Measurements from ENCODE around the gene MOV10L1. TPM values are rescaled to one million over a fixed set of nuclear protein-coding genes. Genes with fewer than 3 reads are reported as not detected.

The MOV10L1 gene
- total RNA-seq, 1 donor from 2014 or later, result 11.7 TPM

- DNase-seq (ENCODE audit: extremely low read depth, low read depth, low spot score), result no peak
Measured at GRCh38 chr22:50173311-50173982, 83.6 kb downstream of the MOV10L1 start.

GRCh38 chr22:50173983-50174355 lies 84.2 kb downstream of the MOV10L1 start:
- no peak for DNase-seq (ENCODE audit: extremely low read depth, low read depth, low spot score)

- DNase-seq (ENCODE audit: extremely low read depth, low read depth, low spot score), result no peak
Measured at GRCh38 chr22:50174382-50175190, 84.8 kb downstream of the MOV10L1 start.

GRCh38 chr22:50175191-50175461 lies 85.3 kb downstream of the MOV10L1 start:
- no peak for DNase-seq (ENCODE audit: extremely low read depth, low read depth, low spot score)

- DNase-seq (ENCODE audit: extremely low read depth, low read depth, low spot score), result no peak
Measured at GRCh38 chr22:50175921-50176849, 86.4 kb downstream of the MOV10L1 start.

GRCh38 chr22:50176850-50177536 lies 87.2 kb downstream of the MOV10L1 start:
- no peak for DNase-seq (ENCODE audit: extremely low read depth, low read depth, low spot score)

- DNase-seq (ENCODE audit: extremely low read depth, low read depth, low spot score), result no peak
Measured at GRCh38 chr22:50177537-50178470, 88.0 kb downstream of the MOV10L1 start.

GRCh38 chr22:50178471-50178864 lies 88.7 kb downstream of the MOV10L1 start:
- no peak for DNase-seq (ENCODE audit: extremely low read depth, low read depth, low spot score)

- DNase-seq (ENCODE audit: extremely low read depth, low read depth, low spot score), result no peak
Measured at GRCh38 chr22:50178871-50179869, 89.4 kb downstream of the MOV10L1 start.

GRCh38 chr22:50179937-50180726 lies 90.3 kb downstream of the MOV10L1 start:
- DNase-seq (ENCODE audit: extremely low read depth, low read depth, low spot score), result no peak

- no peak for DNase-seq (ENCODE audit: extremely low read depth, low read depth, low spot score)
Measured at GRCh38 chr22:50180727-50181521, 91.1 kb downstream of the MOV10L1 start.

GRCh38 chr22:50182176-50183081 lies 92.6 kb downstream of the MOV10L1 start:
- DNase-seq (ENCODE audit: extremely low read depth, low read depth, low spot score), result no peak

GRCh38 chr22:50183141-50183971 lies 93.5 kb downstream of the MOV10L1 start:
- DNase-seq (ENCODE audit: extremely low read depth, low read depth, low spot score), result no peak

GRCh38 chr22:50184004-50184901 lies 94.4 kb downstream of the MOV10L1 start:
- DNase-seq (ENCODE audit: extremely low read depth, low read depth, low spot score), result no peak
